Gastrocnemius medialis (tissue), 4 donors: ENCODE data around the gene JDP2.

Experiments used
- POLR2A ChIP-seq, 2 donors: fragments of 450-650 bp; IDR thresholded peaks; one replicate each; pipeline ENCODE4 v1.6.1; 2017; ENCODE audit warnings: antibody characterized with exemption in 2 of 2, mild to moderate bottlenecking in 2 of 2, moderate library complexity in 2 of 2
- TF ChIP-seq, protein P1 (sequence below), 5 experiments: fragments of 450-650 bp in 3 of 5; fragments of 200-600 bp in 2 of 5; sonication (generic) in 2 of 5; IDR thresholded peaks in 4 of 5; conservative IDR thresholded peaks in 1 of 5; 1 replicate in 4 of 5; 2 replicates in 1 of 5; pipeline ENCODE4 v1.5.1; 2016 to 2019; ENCODE audit warnings: antibody characterized with exemption in 5 of 5, mild to moderate bottlenecking in 3 of 5, moderate library complexity in 3 of 5

DNA sequence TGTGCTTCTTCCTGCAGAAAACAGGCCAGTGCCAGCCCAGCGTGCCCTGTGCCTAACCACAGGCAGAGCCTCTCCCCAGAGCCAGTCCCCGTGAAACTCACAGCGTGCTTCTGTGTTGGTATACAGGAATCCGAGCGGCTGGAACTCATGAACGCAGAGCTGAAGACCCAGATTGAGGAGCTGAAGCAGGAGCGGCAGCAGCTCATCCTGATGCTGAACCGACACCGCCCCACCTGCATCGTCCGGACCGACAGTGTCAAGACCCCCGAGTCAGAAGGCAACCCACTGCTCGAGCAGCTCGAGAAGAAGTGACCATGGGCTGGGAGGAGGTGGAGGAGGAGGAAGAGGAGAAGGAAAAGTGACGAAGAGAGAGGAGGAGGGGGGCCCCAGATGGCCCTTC, 41.3 kb downstream of the JDP2 start:
- TF ChIP-seq, protein P1, sequence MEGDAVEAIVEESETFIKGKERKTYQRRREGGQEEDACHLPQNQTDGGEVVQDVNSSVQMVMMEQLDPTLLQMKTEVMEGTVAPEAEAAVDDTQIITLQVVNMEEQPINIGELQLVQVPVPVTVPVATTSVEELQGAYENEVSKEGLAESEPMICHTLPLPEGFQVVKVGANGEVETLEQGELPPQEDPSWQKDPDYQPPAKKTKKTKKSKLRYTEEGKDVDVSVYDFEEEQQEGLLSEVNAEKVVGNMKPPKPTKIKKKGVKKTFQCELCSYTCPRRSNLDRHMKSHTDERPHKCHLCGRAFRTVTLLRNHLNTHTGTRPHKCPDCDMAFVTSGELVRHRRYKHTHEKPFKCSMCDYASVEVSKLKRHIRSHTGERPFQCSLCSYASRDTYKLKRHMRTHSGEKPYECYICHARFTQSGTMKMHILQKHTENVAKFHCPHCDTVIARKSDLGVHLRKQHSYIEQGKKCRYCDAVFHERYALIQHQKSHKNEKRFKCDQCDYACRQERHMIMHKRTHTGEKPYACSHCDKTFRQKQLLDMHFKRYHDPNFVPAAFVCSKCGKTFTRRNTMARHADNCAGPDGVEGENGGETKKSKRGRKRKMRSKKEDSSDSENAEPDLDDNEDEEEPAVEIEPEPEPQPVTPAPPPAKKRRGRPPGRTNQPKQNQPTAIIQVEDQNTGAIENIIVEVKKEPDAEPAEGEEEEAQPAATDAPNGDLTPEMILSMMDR (IDR thresholded peaks at IDR 0.05 in 4 of 5, conservative IDR thresholded peaks at IDR 0.05 in 1 of 5): no peak
- no peak for TF ChIP-seq POLR2A (IDR thresholded peaks at IDR 0.05)
